ENCODE measurements around the gene ERBIN. TPM values are rescaled to one million over a fixed set of nuclear protein-coding genes. Genes with fewer than 3 reads are reported as not detected.
"Not testable (repeated sequence)": the region's sequence is repeated elsewhere in the genome, so short reads cannot be mapped to it uniquely, and the experiment has no call there.

Gene ERBIN
- total RNA-seq, 1 donor from 2014 or later, result 66.6 TPM

- DNase-seq (ENCODE audit: low read depth), result no peak
- H3K36me3 ChIP-seq (ENCODE audit: control insufficient read depth, insufficient read depth, low read length), result no peaks in the 10 kb centered on the region
- no peaks in the 10 kb centered on the region for H3K27me3 ChIP-seq (ENCODE audit: control insufficient read depth, insufficient read depth, low read length)
- TF ChIP-seq CTCF (IDR thresholded peaks at IDR 0.05; ENCODE audit: insufficient read depth, low read length, poor library complexity, severe bottlenecking), result no peak
- no peak overlapping the region for H3K4me3 ChIP-seq (ENCODE audit: low read depth, low read length)
Observed at GRCh38 chr5:65883461-65883860, 42.9 kb upstream of the ERBIN start.

- Histone ChIP-seq H3K27me3 (ENCODE audit: control insufficient read depth, insufficient read depth, low read length) (no peaks in the 10 kb centered on the region), H3K36me3 (ENCODE audit: control insufficient read depth, insufficient read depth, low read length) (no peaks in the 10 kb centered on the region), H3K4me3 (ENCODE audit: low read depth, low read length) (no peak overlapping the region)
- no peak for TF ChIP-seq CTCF (IDR thresholded peaks at IDR 0.05; ENCODE audit: insufficient read depth, low read length, poor library complexity, severe bottlenecking)
- DNase-seq (ENCODE audit: low read depth), result no peak
Observed at GRCh38 chr5:65886387-65886786, 40.0 kb upstream of the ERBIN start.

- DNase-seq (ENCODE audit: low read depth); H3K4me3 ChIP-seq (ENCODE audit: low read depth, low read length); H3K27me3 ChIP-seq (ENCODE audit: control insufficient read depth, insufficient read depth, low read length); H3K36me3 ChIP-seq (ENCODE audit: control insufficient read depth, insufficient read depth, low read length): not testable (repeated sequence)
Observed at GRCh38 chr5:65892024-65892423, 34.4 kb upstream of the ERBIN start.

GRCh38 chr5:65892801-65893200 lies 33.6 kb upstream of the ERBIN start:
- TF ChIP-seq CTCF (IDR thresholded peaks at IDR 0.05; ENCODE audit: insufficient read depth, low read length, poor library complexity, severe bottlenecking), result no peak
- Histone ChIP-seq H3K36me3 (ENCODE audit: control insufficient read depth, insufficient read depth, low read length) (no peaks in the 10 kb centered on the region), H3K4me3 (ENCODE audit: low read depth, low read length) (no peak overlapping the region), H3K27me3 (ENCODE audit: control insufficient read depth, insufficient read depth, low read length) (no peaks in the 10 kb centered on the region)
- DNase-seq (ENCODE audit: low read depth), result no peak

- H3K4me3 ChIP-seq (ENCODE audit: low read depth, low read length), result no peak overlapping the region
- DNase-seq (ENCODE audit: low read depth), result no peak
- no peak for TF ChIP-seq CTCF (IDR thresholded peaks at IDR 0.05; ENCODE audit: insufficient read depth, low read length, poor library complexity, severe bottlenecking)
- no peaks in the 10 kb centered on the region for H3K27me3 ChIP-seq (ENCODE audit: control insufficient read depth, insufficient read depth, low read length)
- no peaks in the 10 kb centered on the region for H3K36me3 ChIP-seq (ENCODE audit: control insufficient read depth, insufficient read depth, low read length)
Observed at GRCh38 chr5:65893749-65894430, 32.5 kb upstream of the ERBIN start.

GRCh38 chr5:65895891-65896290 lies 30.5 kb upstream of the ERBIN start:
- no peaks in the 10 kb centered on the region for H3K27me3 ChIP-seq (ENCODE audit: control insufficient read depth, insufficient read depth, low read length)
- H3K4me3 ChIP-seq (ENCODE audit: low read depth, low read length), result no peak overlapping the region
- TF ChIP-seq CTCF (IDR thresholded peaks at IDR 0.05; ENCODE audit: insufficient read depth, low read length, poor library complexity, severe bottlenecking), result no peak
- no peaks in the 10 kb centered on the region for H3K36me3 ChIP-seq (ENCODE audit: control insufficient read depth, insufficient read depth, low read length)
- no peak for DNase-seq (ENCODE audit: low read depth)

All from kidney epithelial cell (primary cell).